Measurements from ENCODE around the gene CTCFL. TPM values are rescaled to one million over a fixed set of nuclear protein-coding genes. Genes with fewer than 3 reads are reported as not detected.

Gene CTCFL
- total and polyA plus RNA-seq, 4 donors, result 0.05 to 0.08 (median 0.08) TPM; not detected in 1

GRCh38 chr20:57570145-57570850, 45.4 kb upstream of the CTCFL start:
- no peaks in the 10 kb centered on the region for H3K36me3 ChIP-seq (ENCODE audit: control insufficient read depth in 4 of 4, insufficient read depth in 3 of 4, low read depth in 1 of 4, low read length in 3 of 4)
- H3K4me1 ChIP-seq (ENCODE audit: control insufficient read depth in 4 of 4, insufficient read depth in 4 of 4, low read length in 3 of 4), result peaks cover 4 to 39% (median 18%) of the 10 kb centered on the region in 4 donors
- TF ChIP-seq YY1 (IDR thresholded peaks at IDR 0.05) (no peak), EGR1 (IDR thresholded peaks at IDR 0.05; ENCODE audit: low read depth in 2 of 2) (no peak), ZBTB33 (IDR thresholded peaks at IDR 0.05) (no peak), CTCF (IDR thresholded peaks at IDR 0.05; ENCODE audit: low read depth, low read length, missing input control) (no peak), HNF4A (conservative IDR thresholded peaks at IDR 0.05) (peak in 1 of 2 donors; percentile 17)
- peak overlapping the region; percentile 88 to 92 for H3K27ac ChIP-seq (ENCODE audit: low read depth in 1 of 2, low read length in 2 of 2)
- no peaks in the 10 kb centered on the region for H3K27me3 ChIP-seq (ENCODE audit: control insufficient read depth in 4 of 4, insufficient read depth in 4 of 4, low read length in 3 of 4)
- H3K9me3 ChIP-seq (ENCODE audit: control insufficient read depth in 4 of 4, low read length in 3 of 4), result no peaks in the 10 kb centered on the region
- no peak overlapping the region for H3K4me3 ChIP-seq (ENCODE audit: low read depth in 1 of 3, low read length in 3 of 3)
- no peak for DNase-seq (ENCODE audit: low spot score)
- peak overlapping the region in 1 of 2 donors; percentile 82 for H3K9ac ChIP-seq (ENCODE audit: low read depth in 1 of 2, low read length in 2 of 2)
- 52% methylated on average over 20 of the region's 20 CpGs for WGBS

- DNase-seq (ENCODE audit: low spot score), result no peak
- Histone ChIP-seq H3K27ac (ENCODE audit: low read depth in 1 of 2, low read length in 2 of 2) (peak overlapping the region; percentile 88 to 92), H3K4me1 (ENCODE audit: control insufficient read depth in 4 of 4, insufficient read depth in 4 of 4, low read length in 3 of 4) (peaks cover 4 to 36% (median 21%) of the 10 kb centered on the region in 4 donors), H3K4me3 (ENCODE audit: low read depth in 1 of 3, low read length in 3 of 3) (no peak overlapping the region), H3K9me3 (ENCODE audit: control insufficient read depth in 4 of 4, low read length in 3 of 4) (no peaks in the 10 kb centered on the region), H3K27me3 (ENCODE audit: control insufficient read depth in 4 of 4, insufficient read depth in 4 of 4, low read length in 3 of 4) (no peaks in the 10 kb centered on the region), H3K9ac (ENCODE audit: low read depth in 1 of 2, low read length in 2 of 2) (peak overlapping the region in 1 of 2 donors; percentile 55), H3K36me3 (ENCODE audit: control insufficient read depth in 4 of 4, insufficient read depth in 3 of 4, low read depth in 1 of 4, low read length in 3 of 4) (peaks cover 0 to 5% (median 0%) of the 10 kb centered on the region in 4 donors)
- WGBS, result 69% methylated on average over 12 of the region's 12 CpGs
- TF ChIP-seq REST (IDR thresholded peaks at IDR 0.05) (no peak), MAX (IDR thresholded peaks at IDR 0.05) (no peak), FOXA2 (IDR thresholded peaks at IDR 0.05) (no peak), FOXA1 (IDR thresholded peaks at IDR 0.05) (no peak), TAF1 (conservative IDR thresholded peaks at IDR 0.05) (no peak), RAD21 (IDR thresholded peaks at IDR 0.05) (no peak), RXRA (IDR thresholded peaks at IDR 0.05) (no peak), EGR1 (IDR thresholded peaks at IDR 0.05; ENCODE audit: low read depth in 2 of 2) (no peak), HNF4A (conservative IDR thresholded peaks at IDR 0.05) (no peak), CTCF (IDR thresholded peaks at IDR 0.05; ENCODE audit: low read depth, low read length, missing input control) (no peak), NR2F2 (IDR thresholded peaks at IDR 0.05) (no peak), HNF4G (IDR thresholded peaks at IDR 0.05) (no peak), GABPA (IDR thresholded peaks at IDR 0.05 in 1 of 2, conservative IDR thresholded peaks at IDR 0.05 in 1 of 2) (no peak), YY1 (IDR thresholded peaks at IDR 0.05) (no peak), JUND (IDR thresholded peaks at IDR 0.05) (no peak), ZBTB33 (IDR thresholded peaks at IDR 0.05) (no peak), ATF3 (IDR thresholded peaks at IDR 0.05) (no peak), SP1 (IDR thresholded peaks at IDR 0.05) (no peak)
These were observed 44.0 kb upstream of the CTCFL start for GRCh38 chr20:57568960-57569359.

Measured in liver (tissue), 9 donors.